ENCODE measurements around the gene MAPK11. TPM values are rescaled to one million over a fixed set of nuclear protein-coding genes. Genes with fewer than 3 reads are reported as not detected.

The MAPK11 gene
- polyA plus RNA-seq, 1 donor (not counting 4 experiments of a cell fraction or from before 2014, with no cell fraction given): 4.6 TPM

DNA sequence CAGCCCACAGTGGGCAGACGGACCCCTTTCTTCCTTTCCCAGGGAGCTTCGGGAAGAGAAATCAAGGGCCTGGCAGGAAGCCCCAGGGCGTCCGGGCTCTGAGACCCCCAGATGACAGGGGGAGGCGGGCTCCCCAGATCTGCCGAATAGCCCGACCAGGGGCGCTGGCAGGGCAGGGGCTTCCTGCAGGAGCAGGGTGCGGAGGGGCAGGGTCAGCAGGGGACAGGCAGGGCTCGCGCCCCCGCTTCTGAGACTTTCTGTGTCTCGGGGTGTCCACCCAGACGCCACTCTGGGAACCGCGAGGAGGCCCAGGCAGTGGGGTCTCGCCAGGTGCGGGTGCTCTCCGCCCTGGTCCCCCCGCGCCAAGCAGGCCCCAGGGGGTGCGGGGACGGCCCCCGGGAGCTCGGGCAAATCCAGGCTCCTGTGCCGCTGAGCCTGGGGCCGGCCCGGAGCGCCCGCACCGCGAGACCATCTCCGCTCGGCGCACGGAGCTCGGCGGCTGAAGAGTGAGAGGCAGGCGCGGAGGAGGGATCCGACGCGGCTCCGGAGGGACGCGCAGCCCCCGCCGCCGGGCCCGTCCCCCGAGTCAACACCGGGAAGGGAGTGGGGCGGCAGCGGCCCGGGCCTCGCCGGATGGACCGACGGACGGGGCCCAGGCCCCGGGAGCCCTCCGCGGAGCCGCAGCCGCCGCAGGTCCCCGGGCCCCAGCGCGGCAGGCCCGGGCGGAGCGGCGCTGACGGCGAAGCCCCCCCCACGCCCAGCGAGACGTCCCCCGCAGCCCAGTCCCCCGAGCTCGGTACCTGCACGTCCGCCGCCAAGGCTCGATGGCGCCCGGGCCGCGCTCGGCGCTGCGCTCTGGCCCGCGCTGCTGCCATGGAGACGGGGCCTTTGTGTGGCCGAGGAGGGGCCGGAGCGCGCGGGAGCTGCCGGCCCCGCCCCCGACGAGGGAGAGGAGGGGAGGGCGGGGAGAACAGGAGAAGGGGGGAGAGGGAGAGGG, 36.9 kb upstream of the MAPK11 start, which contains the start of gene PLXNB2:
Gene PLXNB2 (minus strand): TSS at position 894 of the 997 bp plus-strand sequence. CDS start 17,062 bp downstream, outside the sequence.
- no peak for FAIRE-seq
- no peak within 1 kb of the TSS for H2AFZ ChIP-seq (ENCODE audit: control insufficient read depth, low read length)
- dilution Hi-C loops (cut with MboI; ENCODE audit: extremely low pct_ligation_motif_present, low sequenced_read_pairs): no loop called here

DNA sequence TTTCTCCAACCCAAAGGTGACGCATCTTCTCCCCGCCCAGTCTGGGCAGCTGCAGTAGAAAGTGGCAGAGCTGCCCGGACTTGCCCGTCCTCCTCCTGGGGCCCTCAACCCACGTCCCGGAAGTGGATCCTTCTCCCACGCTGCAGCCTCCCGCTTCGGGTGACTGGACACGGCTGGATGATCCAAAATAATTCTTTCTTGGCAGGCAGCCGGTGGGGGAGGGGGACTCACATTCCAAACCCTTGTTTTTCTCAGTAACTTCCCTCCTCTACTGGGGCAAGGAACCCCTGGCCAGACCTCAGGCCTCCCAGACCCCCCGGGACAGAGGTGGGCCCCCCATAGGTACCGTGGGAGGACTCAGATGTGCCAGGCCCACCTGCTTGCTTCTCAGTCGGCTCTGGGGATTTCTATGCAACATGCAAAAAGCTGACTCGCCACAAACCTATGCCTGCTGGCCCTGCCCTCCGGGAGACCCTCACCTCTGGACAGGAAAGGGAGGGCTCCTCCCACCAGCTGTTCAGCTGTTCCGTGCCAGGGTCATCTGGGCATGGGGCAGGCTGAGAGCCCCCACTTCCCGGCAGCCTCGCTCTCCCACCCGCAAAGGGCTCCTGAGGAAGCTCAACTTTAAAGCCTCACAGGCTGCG, 35.9 kb upstream of the MAPK11 start:
- peaks cover 4% of the 10 kb centered on the region for H3K27me3 ChIP-seq (ENCODE audit: control insufficient read depth, extremely low read depth, insufficient read depth, low read length)
- H3K9ac ChIP-seq (ENCODE audit: control insufficient read depth, extremely low read depth, insufficient read depth, low read length): peak overlapping the region; percentile 83
- peak overlapping the region; percentile 65 to 94 (median 80) for H3K4me3 ChIP-seq (ENCODE audit: control insufficient read depth in 2 of 3, extremely low read depth in 1 of 3, insufficient read depth in 2 of 3, low read depth in 1 of 3, low read length in 3 of 3)
- FAIRE-seq (peak; percentile 94), DNase-seq (ENCODE audit: low read depth, low spot score) (peak; percentile 84)
- peaks cover 51% of the 10 kb centered on the region for H3K79me2 ChIP-seq (ENCODE audit: control insufficient read depth, insufficient read depth, low read length)
- H4K20me1 ChIP-seq (ENCODE audit: control insufficient read depth, extremely low read depth, insufficient read depth, low read length): peaks cover 4% of the 10 kb centered on the region
- TF ChIP-seq, protein P1, sequence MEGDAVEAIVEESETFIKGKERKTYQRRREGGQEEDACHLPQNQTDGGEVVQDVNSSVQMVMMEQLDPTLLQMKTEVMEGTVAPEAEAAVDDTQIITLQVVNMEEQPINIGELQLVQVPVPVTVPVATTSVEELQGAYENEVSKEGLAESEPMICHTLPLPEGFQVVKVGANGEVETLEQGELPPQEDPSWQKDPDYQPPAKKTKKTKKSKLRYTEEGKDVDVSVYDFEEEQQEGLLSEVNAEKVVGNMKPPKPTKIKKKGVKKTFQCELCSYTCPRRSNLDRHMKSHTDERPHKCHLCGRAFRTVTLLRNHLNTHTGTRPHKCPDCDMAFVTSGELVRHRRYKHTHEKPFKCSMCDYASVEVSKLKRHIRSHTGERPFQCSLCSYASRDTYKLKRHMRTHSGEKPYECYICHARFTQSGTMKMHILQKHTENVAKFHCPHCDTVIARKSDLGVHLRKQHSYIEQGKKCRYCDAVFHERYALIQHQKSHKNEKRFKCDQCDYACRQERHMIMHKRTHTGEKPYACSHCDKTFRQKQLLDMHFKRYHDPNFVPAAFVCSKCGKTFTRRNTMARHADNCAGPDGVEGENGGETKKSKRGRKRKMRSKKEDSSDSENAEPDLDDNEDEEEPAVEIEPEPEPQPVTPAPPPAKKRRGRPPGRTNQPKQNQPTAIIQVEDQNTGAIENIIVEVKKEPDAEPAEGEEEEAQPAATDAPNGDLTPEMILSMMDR (optimal IDR thresholded peaks at IDR 0.05 in 1 of 3, IDR thresholded peaks at IDR 0.05 in 1 of 3, conservative IDR thresholded peaks at IDR 0.05 in 1 of 3; ENCODE audit: extremely low read depth in 1 of 3, insufficient read depth in 2 of 3, low read length in 3 of 3): no peak
- TF ChIP-seq EZH2 (IDR thresholded peaks at IDR 0.05; ENCODE audit: low read length): no peak
- H3K4me1 ChIP-seq (ENCODE audit: control insufficient read depth, extremely low read depth, insufficient read depth, low read length): peaks cover 46% of the 10 kb centered on the region
- H3K9me3 ChIP-seq (ENCODE audit: control insufficient read depth, low read depth, low read length): no peaks in the 10 kb centered on the region
- no peak overlapping the region for H2AFZ ChIP-seq (ENCODE audit: control insufficient read depth, low read length)
- peaks cover 5% of the 10 kb centered on the region for H3K9me1 ChIP-seq (ENCODE audit: control insufficient read depth, extremely low read depth, insufficient read depth, low read length)
- peak overlapping the region; percentile 86 for H3K27ac ChIP-seq (ENCODE audit: control insufficient read depth, insufficient read depth, low read length)
- no peaks in the 10 kb centered on the region for H3K36me3 ChIP-seq (ENCODE audit: control insufficient read depth in 2 of 2, extremely low read depth in 1 of 2, insufficient read depth in 2 of 2, low read length in 2 of 2)
- peak overlapping the region; percentile 95 for H3K4me2 ChIP-seq (ENCODE audit: control insufficient read depth, extremely low read depth, insufficient read depth, low read depth, low read length)
- dilution Hi-C loops (cut with MboI; ENCODE audit: extremely low pct_ligation_motif_present, low sequenced_read_pairs): no loop called here

More for the DNA sequence above, 36.9 kb upstream of the MAPK11 start, which contains the start of gene PLXNB2:
- Histone ChIP-seq H3K9ac (ENCODE audit: control insufficient read depth, extremely low read depth, insufficient read depth, low read length) (peak within 1 kb of the TSS; percentile 83), H3K9me1 (ENCODE audit: control insufficient read depth, extremely low read depth, insufficient read depth, low read length) (peaks cover 2% of the 10 kb centered on the region), H3K27me3 (ENCODE audit: control insufficient read depth, extremely low read depth, insufficient read depth, low read length) (peaks cover 4% of the 10 kb centered on the region), H3K27ac (ENCODE audit: control insufficient read depth, insufficient read depth, low read length) (peak within 1 kb of the TSS; percentile 86), H4K20me1 (ENCODE audit: control insufficient read depth, extremely low read depth, insufficient read depth, low read length) (no peaks in the 10 kb centered on the region), H3K79me2 (ENCODE audit: control insufficient read depth, insufficient read depth, low read length) (peaks cover 41% of the 10 kb centered on the region), H3K4me1 (ENCODE audit: control insufficient read depth, extremely low read depth, insufficient read depth, low read length) (peaks cover 36% of the 10 kb centered on the region), H3K36me3 (ENCODE audit: control insufficient read depth in 2 of 2, extremely low read depth in 1 of 2, insufficient read depth in 2 of 2, low read length in 2 of 2) (no peaks in the 10 kb centered on the region), H3K9me3 (ENCODE audit: control insufficient read depth, low read depth, low read length) (no peaks in the 10 kb centered on the region), H3K4me2 (ENCODE audit: control insufficient read depth, extremely low read depth, insufficient read depth, low read depth, low read length) (peak within 1 kb of the TSS; percentile 95), H3K4me3 (ENCODE audit: control insufficient read depth in 2 of 3, extremely low read depth in 1 of 3, insufficient read depth in 2 of 3, low read depth in 1 of 3, low read length in 3 of 3) (peak within 1 kb of the TSS; percentile 65 to 94 (median 80))
- DNase-seq (ENCODE audit: low read depth, low spot score): no peak
- no peak for TF ChIP-seq EZH2 (IDR thresholded peaks at IDR 0.05; ENCODE audit: low read length)
- TF ChIP-seq, protein P1 (optimal IDR thresholded peaks at IDR 0.05 in 1 of 3, IDR thresholded peaks at IDR 0.05 in 1 of 3, conservative IDR thresholded peaks at IDR 0.05 in 1 of 3; ENCODE audit: extremely low read depth in 1 of 3, insufficient read depth in 2 of 3, low read length in 3 of 3): no peak

All from keratinocyte (primary cell).